HG02870 (cell line): Measurements from ENCODE around the gene MALL.
"Not testable (repeated sequence)": the region's sequence is repeated elsewhere in the genome, so short reads cannot be mapped to it uniquely, and the experiment has no call there.

Experiments used
- ATAC-seq: cut with Tn5 transposase; IDR thresholded peaks from one replicate; pipeline ENCODE4 v1.9.1; 2021; ENCODE audit warnings: mild to moderate bottlenecking, moderate library complexity; ENCODE audit not compliant: unreplicated experiment

Gene MALL

DNA sequence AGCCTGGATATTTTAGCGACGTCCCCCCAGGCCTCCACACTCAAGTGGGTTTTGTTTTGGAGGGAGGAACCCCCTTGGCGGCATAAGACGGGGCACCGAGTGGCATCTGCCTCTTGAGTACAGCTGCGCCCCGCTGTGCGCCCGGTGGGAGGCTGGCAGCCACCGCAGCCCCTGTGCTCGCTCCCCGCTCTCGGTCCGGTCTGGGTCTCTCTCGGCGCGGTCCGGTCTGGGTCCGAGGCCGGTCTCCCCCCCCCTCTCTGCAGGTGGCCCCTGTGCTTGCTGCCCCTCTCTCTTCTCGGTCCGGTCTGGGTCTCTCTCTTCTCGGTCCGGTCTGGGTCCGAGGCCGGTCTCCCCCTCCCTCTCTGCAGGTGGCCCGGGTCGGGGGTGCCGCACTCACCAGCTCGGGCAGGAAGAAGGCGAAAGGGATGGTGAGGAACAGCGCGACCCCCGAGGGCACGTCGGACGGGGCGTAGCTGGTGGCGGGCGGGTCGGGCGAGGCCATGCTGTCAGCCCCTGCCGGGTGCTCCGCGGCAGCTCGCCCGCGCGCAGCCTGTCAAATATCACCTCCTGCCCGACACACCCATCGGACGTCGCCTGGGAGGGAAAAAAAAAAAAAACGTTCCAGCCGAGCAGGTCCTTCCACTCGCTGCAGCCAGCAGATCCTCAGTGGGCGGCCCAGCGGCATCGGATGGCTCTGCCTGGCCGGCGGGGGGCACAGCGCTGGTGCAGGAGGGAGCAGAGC is at the start of gene MALL:
TSS of gene MALL (minus strand) at position 532 of the 742 bp plus-strand sequence. CDS start at position 502, 30 bp downstream.
- ATAC-seq: no peak

GRCh38 chr2:110157153-110157793 is 41.7 kb upstream of the MALL start:
- peak; percentile 75 for ATAC-seq

- ATAC-seq: not testable (repeated sequence)
These were observed 39.2 kb upstream of the MALL start for GRCh38 chr2:110154828-110155227.

DNA sequence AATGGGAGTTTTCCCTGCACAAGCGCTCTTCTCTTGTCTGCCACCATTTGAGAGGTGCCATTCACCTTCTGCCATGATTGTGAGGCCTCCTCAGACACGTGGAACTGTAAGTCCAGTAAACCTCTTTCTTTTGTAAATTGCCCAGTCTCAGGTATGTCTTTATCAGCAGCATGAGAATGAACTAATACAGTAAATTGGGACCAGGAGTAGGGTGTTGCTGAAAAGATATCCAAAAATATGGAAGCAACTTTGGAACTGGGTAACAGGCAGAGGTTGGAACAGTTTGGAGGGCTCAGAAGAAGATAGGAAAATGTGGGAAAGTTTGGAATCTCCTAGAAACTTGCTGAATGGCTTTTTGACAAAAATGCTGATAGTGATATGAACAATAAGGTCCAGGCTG is 38.6 kb upstream of the MALL start:
- ATAC-seq: not testable (repeated sequence)

GRCh38 chr2:110153416-110153815 is 37.8 kb upstream of the MALL start:
- no peak for ATAC-seq

GRCh38 chr2:110152943-110153342 is 37.3 kb upstream of the MALL start:
- ATAC-seq: no peak

DNA sequence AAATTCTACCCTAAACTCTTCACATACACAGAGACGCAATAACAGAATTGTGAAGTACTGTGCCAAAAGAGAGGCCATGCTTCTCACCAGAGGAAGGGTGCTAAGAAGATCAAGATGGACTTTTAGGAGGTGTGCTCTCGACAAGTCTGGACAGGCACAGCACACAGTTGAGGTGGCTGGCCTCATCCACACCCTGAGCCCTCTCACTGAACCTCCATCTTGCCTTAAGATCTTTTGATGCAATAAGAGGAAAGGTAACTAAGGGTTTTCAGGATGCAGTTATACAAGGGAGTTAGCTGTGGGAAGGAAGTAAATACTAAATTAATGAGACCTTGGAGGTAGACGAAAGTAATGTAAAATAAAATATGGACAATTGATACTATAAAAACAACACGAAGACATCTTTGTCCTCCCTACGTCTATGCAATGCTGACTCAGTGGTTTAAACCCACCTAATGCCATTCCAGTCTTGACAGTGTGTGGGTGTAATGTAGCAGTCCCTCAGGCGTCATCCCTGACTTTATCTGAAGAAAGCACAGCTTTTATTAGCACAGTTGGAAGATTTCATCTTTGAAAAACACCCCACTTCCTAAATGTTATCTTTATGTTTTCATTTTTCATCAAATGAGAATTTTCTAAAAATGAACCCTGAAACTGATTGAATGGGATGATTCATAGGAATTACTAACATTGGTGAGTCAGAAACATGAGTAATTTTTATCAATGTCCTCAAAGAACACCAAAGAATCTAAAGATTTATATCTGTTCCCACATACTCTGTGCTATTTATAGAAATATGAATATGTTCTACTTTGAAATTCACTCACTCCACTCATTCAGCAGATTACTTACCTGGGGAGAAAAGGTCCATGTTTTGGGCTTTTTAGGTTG is 34.0 kb upstream of the MALL start:
- ATAC-seq: no peak

DNA sequence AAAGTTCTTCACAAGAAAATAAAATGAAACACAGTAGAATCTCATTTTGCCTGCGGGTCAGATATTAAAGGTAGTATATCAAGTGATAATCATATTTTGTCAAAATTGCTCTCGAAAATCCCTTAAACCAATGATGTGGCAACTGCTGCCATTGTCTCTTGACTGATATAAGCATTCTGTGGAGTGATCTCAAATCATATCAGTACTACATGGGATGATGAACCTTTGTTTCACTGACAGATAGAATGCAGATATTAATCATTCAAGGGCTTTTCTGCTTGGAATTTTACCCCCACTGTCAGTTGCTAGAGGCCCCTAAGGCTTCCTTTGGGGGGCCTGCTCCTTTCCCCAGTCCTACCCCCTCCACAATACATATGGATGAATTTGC is 31.3 kb upstream of the MALL start:
- ATAC-seq: no peak

GRCh38 chr2:110146183-110146944 is 30.7 kb upstream of the MALL start:
- ATAC-seq: no peak

DNA sequence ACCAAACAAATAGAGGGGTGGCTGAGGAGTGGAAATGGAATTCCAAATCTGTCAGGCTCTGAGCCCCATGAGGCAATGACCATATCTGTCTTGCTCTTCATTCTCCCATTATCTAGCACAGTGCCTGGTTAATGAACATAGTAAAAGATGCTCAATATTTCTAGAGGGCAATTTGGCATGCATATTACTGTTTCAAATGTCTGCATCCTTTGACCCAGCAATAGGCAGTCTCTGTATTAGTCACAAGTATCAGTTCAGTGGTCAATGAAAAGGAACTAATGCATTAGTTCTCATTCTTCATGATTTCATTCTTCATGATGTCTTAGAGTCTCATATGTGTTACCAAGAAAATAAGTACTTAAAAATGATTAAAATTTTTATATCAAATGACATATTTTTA is 28.4 kb upstream of the MALL start:
- ATAC-seq: peak; percentile 69

- ATAC-seq: no peak
These were observed 24.8 kb upstream of the MALL start for GRCh38 chr2:110140401-110140800.

- no peak for ATAC-seq
These were observed 18.4 kb upstream of the MALL start for GRCh38 chr2:110134025-110134424.

DNA sequence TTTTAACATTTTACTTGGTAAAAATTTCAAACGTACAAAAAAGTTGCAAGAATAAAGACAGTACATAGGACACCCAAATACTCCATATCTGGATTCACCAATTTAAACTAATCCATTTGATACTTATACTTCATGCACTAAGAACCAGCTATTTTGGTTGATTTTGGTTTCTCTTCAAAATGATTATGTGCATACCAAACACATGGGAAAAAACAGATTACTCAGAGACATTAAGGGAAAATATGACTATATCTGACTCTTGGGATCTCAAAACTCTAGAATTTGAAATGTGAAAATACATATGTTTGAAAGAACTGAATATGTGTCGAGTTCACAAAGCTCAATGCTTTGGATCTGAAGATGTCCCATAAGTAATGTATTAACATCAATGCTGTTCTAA is 15.5 kb upstream of the MALL start:
- no peak for ATAC-seq

- no peak for ATAC-seq
These were observed 15.1 kb upstream of the MALL start for GRCh38 chr2:110130757-110131156.

- no peak for ATAC-seq
These were observed 11.3 kb upstream of the MALL start for GRCh38 chr2:110126906-110127305.

DNA sequence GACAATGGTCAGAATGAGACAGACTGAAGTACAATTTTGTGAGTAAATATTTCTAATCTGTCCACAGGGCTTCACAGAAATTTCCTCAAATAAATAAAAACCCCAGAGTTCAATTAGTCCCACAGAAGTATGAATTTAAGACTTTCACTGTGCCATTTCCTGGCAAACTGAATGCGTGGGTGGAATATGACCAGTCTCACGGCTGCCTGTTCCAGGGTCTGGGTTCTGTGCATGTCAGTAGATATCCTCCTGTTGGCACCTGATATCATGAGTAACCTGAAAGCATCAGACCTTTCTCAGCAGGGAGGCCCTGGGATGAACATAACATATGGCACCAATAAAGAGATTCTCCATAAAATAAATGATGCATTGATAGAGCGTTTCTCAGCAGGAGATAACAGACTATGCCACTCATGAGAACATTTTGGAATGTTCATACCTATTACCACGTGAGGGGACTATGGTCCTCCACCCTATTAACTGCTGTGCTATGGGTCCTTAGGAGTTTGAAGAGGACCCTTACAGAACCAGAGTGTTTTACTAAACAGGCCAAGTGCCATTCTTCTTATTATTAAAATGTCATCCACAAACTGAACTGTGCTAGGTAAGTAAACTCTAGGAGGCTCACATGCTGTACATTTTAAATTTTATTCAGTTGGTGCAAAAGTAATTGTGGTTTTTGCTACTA is 10.6 kb upstream of the MALL start:
- ATAC-seq: no peak

- ATAC-seq: no peak
These were observed 9.5 kb upstream of the MALL start for GRCh38 chr2:110124939-110125691.

GRCh38 chr2:110124038-110124825 is 8.6 kb upstream of the MALL start:
- ATAC-seq: no peak

GRCh38 chr2:110121592-110121991 is 6.0 kb upstream of the MALL start:
- ATAC-seq: no peak
